NCI-H748 (cell line): ENCODE data around the gene VIPR2.

Experiments
- DNase-seq: peaks from one replicate; lab custom pipeline; 2025; ENCODE audit not compliant: unreplicated experiment; lab: John Stamatoyannopoulos, UW

Gene VIPR2

DNA sequence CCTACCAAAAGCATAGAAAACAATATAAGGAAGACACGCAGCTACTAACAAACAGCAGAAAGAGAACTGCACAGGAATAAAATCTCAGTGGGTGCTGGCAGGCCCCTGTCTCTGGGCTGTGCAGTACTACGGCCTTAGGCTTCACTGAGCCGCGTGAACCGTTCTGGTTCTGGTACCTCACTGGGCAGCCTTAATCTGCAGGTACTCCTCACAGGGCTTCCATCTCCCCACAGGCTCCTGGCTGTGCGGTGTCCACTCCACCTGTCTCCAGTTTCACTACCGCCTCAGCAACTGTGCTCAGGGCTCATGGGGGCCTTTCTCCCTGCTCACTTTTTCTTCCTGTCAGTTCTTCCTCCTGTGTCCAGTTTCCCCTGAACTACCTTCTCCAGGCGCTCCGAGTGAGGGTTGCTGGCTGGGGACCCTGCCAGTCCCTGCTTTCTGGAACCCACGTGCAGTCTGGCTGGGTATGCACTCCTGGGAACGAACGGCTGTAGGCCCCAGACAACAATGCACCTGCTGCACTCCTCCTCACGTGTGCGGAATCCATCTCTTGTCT lies 75.7 kb downstream of the VIPR2 start:
- DNase-seq, result no peak

DNA sequence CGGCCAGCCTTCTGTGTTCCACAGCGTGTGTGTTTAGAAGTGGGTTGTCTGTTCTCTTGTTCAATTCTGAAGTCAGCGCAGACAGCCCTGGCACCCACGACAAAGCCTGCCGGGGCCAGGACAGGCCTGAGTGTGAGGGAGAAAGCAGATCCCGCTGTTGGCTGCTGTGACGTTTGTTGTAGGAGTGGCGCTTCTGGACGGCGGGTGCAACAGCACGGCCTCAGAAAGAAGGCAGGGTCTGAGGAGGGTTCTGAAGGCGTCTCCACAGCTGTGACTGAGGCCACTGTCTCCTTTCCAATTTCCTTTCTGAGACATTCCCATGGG lies 76.2 kb downstream of the VIPR2 start:
- no peak for DNase-seq

DNA sequence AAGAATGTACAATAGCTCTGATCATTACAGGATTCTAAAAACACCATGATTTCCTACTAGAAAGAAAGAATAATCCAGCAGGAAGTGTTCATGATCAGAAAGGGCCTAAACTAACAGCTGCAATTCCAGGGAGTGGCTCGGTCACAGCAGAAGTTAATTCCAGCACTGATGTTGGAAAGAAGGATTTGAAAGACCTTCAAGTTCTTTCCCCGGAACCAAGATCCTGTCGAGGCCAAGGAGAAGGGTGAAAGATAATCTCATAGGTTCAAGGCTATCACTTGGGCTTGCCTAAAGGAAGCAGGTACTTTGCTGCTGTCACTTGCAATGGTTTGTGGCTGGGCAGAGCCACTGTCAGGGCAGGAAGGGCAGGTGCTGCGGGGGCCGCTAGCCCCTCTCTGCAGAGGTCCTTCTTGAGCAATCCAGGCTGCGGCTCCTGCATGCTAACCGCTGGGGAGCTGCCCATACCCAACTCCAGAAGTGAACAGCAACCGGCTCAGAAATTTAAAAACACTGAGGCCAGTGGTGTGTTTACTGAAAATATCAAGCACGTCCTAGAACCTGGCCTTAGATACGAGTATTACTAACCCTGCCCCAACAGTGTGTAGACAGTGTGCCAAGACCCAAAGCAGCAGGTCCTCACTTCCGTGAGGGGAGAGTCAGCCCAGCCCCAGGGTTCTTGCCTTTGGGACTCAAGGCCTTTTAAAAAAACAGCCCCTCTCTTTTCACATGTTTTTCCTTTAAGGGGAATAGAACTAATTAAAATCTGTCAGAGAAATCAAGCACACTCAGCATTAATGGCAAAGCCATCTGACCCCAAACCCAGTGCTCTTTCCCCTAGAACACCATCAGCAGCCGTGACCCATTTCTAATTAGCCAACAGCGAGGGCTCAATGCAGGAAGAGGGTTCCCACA lies 76.8 kb downstream of the VIPR2 start:
- DNase-seq, result no peak

DNA sequence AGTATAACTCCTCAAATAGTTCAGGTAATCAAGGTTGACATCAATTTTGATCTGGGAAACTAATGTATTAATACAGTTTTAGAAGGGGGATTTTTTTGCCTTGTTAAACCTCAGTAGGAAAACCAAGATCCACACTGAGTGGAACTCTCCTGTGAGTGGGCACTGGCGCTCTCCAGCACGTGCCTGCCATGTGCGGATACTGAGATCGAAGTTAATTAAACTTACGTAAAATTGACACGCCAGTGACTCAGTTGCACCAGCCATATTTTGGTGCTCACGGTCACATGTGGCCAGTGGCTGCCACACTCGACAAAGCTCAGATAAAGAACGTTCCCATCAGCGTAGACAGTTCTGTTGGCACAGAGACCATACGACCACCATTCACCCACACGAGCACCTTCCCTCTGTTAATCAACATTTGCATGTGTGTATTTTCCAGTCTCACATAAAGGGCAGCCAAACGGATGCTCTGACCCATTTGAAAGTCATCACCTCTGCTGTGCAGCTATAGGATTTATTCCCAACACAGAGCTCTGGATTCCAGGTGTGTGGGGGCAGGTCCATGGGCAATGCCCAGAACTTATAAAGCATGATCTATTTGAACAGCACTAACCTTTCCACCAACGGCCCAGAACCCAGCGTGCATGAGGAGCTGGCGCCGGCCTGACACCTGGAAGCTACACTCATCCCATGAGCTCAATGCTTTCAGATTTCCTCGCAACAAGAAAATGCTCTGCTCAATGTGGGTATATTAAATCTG lies 77.7 kb downstream of the VIPR2 start:
- DNase-seq, result no peak

DNA sequence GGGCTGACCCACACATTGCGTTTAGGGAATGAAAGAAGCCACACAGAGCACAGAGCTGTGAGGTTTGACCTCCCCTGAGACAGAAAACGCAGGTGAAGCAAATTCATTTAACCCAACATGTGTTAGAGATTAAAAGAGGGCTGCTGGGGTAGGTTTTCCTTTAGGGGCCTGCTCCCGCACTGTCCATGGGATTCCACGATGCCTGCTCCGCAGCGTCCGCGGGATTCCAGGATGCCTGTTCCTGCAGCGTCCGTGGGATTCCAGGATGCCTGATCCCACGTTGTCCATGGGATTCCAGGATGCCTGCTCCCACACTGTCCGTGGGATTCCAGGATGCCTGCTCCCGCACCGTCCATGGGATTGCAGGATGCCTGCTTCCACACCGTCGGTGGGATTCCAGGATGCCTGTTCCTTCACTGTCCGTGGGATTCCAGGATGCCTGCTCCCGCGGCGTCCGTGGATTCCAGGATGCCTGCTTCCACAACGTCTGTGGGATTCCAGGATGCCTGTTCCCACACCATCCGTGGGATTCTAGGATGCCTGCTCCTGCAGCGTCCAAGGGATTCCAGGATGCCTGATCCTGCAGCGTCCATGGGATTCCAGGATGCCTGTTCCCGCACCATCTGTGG lies 78.7 kb downstream of the VIPR2 start:
- no peak for DNase-seq

DNA sequence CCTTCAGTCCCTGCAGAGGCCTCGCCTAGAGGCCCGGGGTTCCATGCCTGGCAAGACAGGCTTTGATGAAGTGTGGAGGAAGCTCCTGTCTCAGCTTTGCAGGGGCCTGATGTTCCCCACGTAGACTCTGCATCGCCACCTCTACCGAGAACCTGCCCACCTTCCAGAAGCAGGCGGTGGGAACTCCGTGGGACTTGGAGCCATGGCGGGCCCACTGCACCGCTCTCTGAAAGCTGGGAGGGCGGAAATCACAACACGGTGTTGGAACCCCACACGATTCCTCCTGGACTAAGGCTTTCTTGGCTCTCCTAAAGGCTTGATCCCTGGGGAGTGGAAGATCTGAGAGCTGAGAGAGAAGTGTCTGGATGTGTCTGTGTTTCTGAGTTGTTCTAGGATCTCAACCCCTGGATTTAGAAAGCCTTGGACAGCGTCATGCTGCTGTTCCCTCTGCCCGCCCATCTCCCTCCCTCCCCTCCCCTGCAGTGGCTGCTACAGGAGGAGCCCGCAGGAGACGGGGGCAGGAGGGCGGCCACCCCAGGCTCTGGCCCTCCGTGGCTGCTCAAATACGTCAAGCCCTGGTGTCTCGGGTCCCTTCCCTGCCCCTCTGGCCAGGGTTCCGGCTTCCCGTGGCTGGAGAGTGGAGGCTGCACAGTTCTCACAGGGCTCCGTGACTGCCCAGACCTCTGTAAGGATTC lies 79.7 kb downstream of the VIPR2 start:
- no peak for DNase-seq

- no peak for DNase-seq
These were observed 80.4 kb downstream of the VIPR2 start for GRCh38 chr7:159064121-159064815.

- no peak for DNase-seq
These were observed 81.4 kb downstream of the VIPR2 start for GRCh38 chr7:159063046-159063840.

DNA sequence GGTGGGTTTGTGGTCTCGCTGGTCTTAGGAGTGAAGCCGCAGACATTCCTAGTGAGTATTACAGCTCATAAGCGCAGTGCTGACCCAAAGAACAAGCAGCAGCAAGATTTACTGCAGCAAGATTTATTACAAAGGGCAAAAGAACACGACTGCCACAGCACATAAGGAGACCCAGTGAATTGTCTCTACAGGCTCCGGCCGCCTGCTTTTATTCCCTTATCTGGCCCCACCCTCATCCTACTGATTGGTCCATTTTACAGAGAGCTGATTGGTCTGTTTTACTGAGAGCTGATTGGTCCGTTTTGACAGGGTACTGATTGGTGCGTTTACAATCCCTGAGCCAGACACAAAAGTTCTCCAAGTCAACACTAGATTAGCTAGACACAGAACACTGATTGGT lies 82.1 kb downstream of the VIPR2 start:
- no peak for DNase-seq

- DNase-seq, result no peak
These were observed 82.9 kb downstream of the VIPR2 start for GRCh38 chr7:159061674-159062212.

DNA sequence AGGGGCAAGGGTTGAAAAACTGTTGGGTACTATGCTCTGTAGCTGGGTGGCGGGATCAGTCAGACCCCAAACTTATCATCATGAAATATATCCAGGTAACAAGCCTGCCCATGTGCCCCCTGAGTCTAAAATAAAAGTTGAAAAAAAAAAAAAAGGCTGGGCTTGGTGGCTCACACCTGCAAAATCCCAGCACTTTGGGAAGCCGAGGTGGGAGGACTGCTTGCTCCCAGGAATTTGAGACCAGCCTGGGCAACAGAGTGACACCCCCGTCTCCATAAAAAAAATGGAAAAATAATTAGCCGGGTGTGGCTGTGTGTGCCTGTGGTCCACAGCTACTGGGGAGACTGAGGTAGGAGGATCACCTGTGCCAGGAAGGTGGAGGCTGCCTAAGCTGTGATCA lies 83.5 kb downstream of the VIPR2 start:
- DNase-seq, result no peak

GRCh38 chr7:159060440-159060839 lies 84.2 kb downstream of the VIPR2 start:
- no peak for DNase-seq

- DNase-seq, result no peak
These were observed 85.0 kb downstream of the VIPR2 start for GRCh38 chr7:159059629-159060028.

GRCh38 chr7:159057647-159058046 lies 87.0 kb downstream of the VIPR2 start:
- DNase-seq, result no peak

DNA sequence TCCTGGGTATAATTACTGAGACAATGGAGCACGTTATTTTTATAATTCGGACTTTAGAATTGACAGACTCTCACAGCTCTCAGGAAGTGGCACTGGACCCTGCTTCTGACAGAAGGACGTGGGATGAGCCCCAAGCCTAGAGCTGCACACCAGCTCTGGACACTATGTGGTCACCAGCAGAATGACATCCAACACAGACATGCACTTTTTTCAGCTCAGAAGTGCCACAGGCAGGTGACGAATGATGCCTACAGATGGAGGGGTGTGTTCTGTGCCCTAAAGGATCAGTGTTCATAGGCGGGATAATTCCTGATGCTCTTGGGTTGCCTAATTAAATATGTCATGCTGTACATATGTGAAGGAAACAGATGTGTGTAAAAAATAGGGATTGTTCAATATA lies 87.9 kb downstream of the VIPR2 start:
- DNase-seq, result no peak

GRCh38 chr7:159051916-159052315 lies 92.8 kb downstream of the VIPR2 start:
- no peak for DNase-seq

DNA sequence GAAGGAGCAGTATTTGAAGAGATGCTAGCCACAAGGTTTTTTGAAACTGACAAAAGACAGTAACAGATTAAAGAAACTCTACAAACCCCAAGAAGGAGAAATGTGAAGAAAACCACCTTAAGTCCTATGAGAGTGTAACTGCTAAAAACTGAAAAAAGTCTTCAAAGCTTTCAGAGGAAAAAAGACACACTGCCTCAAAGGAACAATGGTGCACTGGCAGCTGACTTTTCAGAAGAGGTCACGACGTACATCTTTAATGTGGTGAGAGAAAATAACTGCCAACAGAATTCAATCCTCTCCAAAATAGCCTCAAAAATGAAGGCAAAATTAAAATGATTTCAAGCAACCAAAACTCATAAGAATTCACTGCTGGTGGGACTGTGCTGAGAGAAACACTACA lies 94.0 kb downstream of the VIPR2 start:
- DNase-seq, result no peak

DNA sequence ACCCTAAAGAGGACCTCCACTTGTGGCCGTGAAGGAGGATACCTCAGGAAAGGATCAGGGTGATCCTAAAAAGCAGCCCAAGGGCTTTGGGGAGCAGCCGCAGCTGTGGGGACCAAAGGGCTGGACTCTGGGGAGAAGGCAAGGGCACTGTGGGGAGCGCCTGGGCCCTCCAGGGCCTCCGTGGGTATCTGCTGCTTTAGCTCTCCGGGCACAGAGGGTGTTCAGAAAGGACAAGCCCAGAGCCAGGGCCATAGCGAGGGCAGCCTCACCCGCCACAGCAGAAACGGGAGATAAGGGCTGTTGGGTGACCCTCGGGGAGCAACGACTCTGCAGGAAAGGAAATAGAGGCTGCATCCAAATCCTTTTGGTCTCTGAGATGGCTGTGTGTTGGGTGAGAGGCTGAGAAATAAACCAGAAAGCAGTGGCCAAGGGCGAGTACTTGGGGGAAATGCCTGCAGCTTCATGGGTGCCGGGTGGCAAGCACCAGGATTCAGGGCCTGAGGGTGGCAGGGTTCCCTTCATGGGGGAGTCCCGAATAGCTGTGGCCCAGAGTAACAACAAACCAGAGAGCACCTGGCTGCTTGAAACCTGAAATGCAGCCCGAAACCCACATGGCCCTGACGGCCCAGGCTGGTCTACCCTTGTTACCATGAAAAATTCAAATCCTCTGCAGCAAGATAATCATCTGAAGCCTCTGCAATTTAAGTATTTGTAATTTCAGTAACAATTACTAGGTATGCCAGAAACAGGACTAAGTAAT lies 95.2 kb downstream of the VIPR2 start:
- DNase-seq, result no peak

DNA sequence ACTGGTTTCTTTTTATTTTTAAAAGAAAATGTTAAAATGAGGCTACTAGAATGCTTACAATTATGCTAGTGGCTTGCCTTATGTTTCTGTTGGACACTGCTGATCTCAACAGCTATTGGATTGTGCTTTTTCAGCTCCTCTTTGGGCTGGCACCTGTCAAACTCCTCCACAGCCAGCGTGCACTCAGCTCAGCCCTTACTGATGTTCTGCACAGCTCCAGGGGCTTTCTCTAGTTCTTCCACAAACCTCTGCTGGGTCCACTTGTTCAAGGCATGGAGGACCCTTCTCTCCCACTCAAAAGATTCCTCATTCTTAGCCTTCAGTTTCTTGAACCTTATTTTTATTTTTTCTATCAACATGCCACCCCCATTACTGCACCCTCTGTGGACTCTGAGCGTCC lies 96.0 kb downstream of the VIPR2 start:
- DNase-seq, result no peak
